Gastroesophageal sphincter (tissue), 3 donors: ENCODE data around the gene TBC1D23.

ENCODE experiments used
- EP300 ChIP-seq: sonication (generic); formaldehyde crosslinking; IDR thresholded peaks from one replicate; pipeline ENCODE4 v1.6.1; 2017; ENCODE audit warnings: antibody characterized with exemption, mild to moderate bottlenecking
- POLR2A ChIP-seq, 2 donors: fragments of 450-650 bp; IDR thresholded peaks; one replicate each; pipeline ENCODE4 v1.6.1; 2017; ENCODE audit warnings: antibody characterized with exemption in 2 of 2, mild to moderate bottlenecking in 2 of 2, moderate library complexity in 1 of 2
- POLR2AphosphoS5 ChIP-seq: sonication (generic); formaldehyde crosslinking; IDR thresholded peaks from one replicate; pipeline ENCODE4 v1.6.1; 2017; ENCODE audit warnings: antibody characterized with exemption
- TF ChIP-seq, protein P1 (sequence below), 4 experiments: fragments of 200-600 bp in 2 of 4; fragments of 450-650 bp in 2 of 4; sonication (generic) in 1 of 4; IDR thresholded peaks; one replicate each; pipeline ENCODE4 v1.5.1; 2017 to 2019; ENCODE audit warnings: antibody characterized with exemption in 4 of 4, mild to moderate bottlenecking in 2 of 4, moderate library complexity in 2 of 4

DNA sequence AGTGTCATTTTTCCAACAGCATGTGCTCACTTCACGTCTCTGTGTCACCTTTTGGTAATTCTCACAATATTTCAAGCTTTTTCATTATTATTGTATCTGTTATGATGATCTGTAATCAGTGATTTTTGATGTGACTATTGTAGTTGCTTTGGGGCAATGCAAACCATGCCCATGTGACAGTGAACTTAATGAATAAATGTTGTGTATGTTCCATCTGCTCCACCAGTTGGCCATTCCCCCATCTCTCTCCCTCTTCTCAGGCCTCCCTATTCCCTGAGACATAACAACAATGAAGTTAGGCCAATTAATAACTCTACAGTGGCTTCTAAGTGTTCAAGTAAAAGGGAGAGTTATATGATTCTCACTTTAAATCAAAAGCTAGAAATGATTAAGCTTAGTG, 32.5 kb upstream of the TBC1D23 start:
- TF ChIP-seq, protein P1, sequence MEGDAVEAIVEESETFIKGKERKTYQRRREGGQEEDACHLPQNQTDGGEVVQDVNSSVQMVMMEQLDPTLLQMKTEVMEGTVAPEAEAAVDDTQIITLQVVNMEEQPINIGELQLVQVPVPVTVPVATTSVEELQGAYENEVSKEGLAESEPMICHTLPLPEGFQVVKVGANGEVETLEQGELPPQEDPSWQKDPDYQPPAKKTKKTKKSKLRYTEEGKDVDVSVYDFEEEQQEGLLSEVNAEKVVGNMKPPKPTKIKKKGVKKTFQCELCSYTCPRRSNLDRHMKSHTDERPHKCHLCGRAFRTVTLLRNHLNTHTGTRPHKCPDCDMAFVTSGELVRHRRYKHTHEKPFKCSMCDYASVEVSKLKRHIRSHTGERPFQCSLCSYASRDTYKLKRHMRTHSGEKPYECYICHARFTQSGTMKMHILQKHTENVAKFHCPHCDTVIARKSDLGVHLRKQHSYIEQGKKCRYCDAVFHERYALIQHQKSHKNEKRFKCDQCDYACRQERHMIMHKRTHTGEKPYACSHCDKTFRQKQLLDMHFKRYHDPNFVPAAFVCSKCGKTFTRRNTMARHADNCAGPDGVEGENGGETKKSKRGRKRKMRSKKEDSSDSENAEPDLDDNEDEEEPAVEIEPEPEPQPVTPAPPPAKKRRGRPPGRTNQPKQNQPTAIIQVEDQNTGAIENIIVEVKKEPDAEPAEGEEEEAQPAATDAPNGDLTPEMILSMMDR (IDR thresholded peaks at IDR 0.05), result no peak
- no peak for TF ChIP-seq POLR2A (IDR thresholded peaks at IDR 0.05)
- no peak for TF ChIP-seq POLR2AphosphoS5
- TF ChIP-seq EP300, result no peak
